Esophagus muscularis mucosa (tissue), 4 donors: ENCODE data around the gene RAD18. TPM values are rescaled to one million over a fixed set of nuclear protein-coding genes. Genes with fewer than 3 reads are reported as not detected.
A peak's percentile ranks its signal among the peaks of the same experiment; 100 is the strongest.

ENCODE experiments used
- DNase-seq: peaks from one replicate; pipeline ENCODE4 v3.0.0-alpha.2; 2017; ENCODE audit errors: extremely low spot score
- H3K27ac ChIP-seq, 4 donors: fragments of 200-600 bp; sonication (generic); replicated peaks in 1 of 4; 1 replicate in 3 of 4; 2 replicates in 1 of 4; pipeline ENCODE4 v1.5.1; 2016 to 2019; ENCODE audit warnings: mild to moderate bottlenecking in 1 of 4
- H3K27me3 ChIP-seq, 4 donors: fragments of 200-600 bp; sonication (generic); one replicate each; pipeline versions ENCODE4 v1.5.1 to v1.6.0; 2016 to 2019
- H3K36me3 ChIP-seq, 4 donors: fragments of 200-600 bp; sonication (generic); one replicate each; pipeline ENCODE4 v1.5.1; 2016 to 2019
- H3K4me1 ChIP-seq, 4 donors: fragments of 200-600 bp; sonication (generic); one replicate each; pipeline ENCODE4 v1.5.1; 2016 to 2019
- H3K4me3 ChIP-seq, 4 donors: fragments of 200-600 bp; sonication (generic); 1 replicate in 2 of 4; 2 replicates in 2 of 4; pipeline ENCODE4 v1.5.1; 2016 to 2019; ENCODE audit warnings: mild to moderate bottlenecking in 4 of 4, moderate library complexity in 1 of 4
- H3K9me3 ChIP-seq, 4 donors: fragments of 200-600 bp; sonication (generic); 1 replicate in 3 of 4; 2 replicates in 1 of 4; pipeline ENCODE4 v1.5.1; 2016 to 2019
- CTCF ChIP-seq, 3 experiments: fragments of 200-600 bp in 2 of 3; fragments of 450-650 bp in 1 of 3; sonication (generic) in 2 of 3; IDR thresholded peaks; one replicate each; pipeline ENCODE4 v1.5.1; 2017 to 2019; ENCODE audit warnings: antibody characterized with exemption in 3 of 3, mild to moderate bottlenecking in 2 of 3, moderate library complexity in 1 of 3
- EP300 ChIP-seq: sonication (generic); formaldehyde crosslinking; IDR thresholded peaks from one replicate; pipeline ENCODE4 v1.6.1; 2017; ENCODE audit warnings: antibody characterized with exemption
- POLR2A ChIP-seq: fragments of 450-650 bp; IDR thresholded peaks from one replicate; pipeline ENCODE4 v1.6.1; 2017; ENCODE audit warnings: antibody characterized with exemption, moderate library complexity, mild to moderate bottlenecking, low read depth
- POLR2AphosphoS5 ChIP-seq, 2 donors: sonication (generic); formaldehyde crosslinking; IDR thresholded peaks; one replicate each; pipeline ENCODE4 v1.6.1; 2017; ENCODE audit warnings: antibody characterized with exemption in 2 of 2
- WGBS: methylation state at CpG from one replicate; pipeline ENCODE4 v1.1.5; 2018; 5-methylcytosine and 5-hydroxymethylcytosine counted together
- intact Hi-C: fragments of 100-400 bp; cut with DNase I; formaldehyde crosslinking; loops from one replicate; pipeline ENCODE4 v1.15.1; 2023
- total RNA-seq, 4 donors: library from RNA; depleted of rRNA; stranded (reverse); fragments of >200 nt; gene quantifications; one replicate each; pipeline versions ENCODE4 v1.1.0 to v1.2.1, GENCODE V29; 2016

Gene RAD18
- total RNA-seq, 4 donors from 2014 or later, result 3.4 to 6.6 (median 5.2) TPM

GRCh38 chr3:8845641-8846040 is 117.6 kb downstream of the RAD18 start:
- WGBS, result 100% methylated on average over 1 of the region's 1 CpG
- DNase-seq, result peak; percentile 47
- Histone ChIP-seq H3K36me3 (no peaks in the 10 kb centered on the region), H3K4me3 (no peak overlapping the region), H3K4me1 (peaks cover 0 to 8% (median 0%) of the 10 kb centered on the region in 4 donors), H3K9me3 (no peaks in the 10 kb centered on the region), H3K27me3 (no peaks in the 10 kb centered on the region), H3K27ac (no peak overlapping the region)
- intact Hi-C loops, result no loop called here
- TF ChIP-seq EP300 (no peak), POLR2AphosphoS5 (IDR thresholded peaks at IDR 0.05) (no peak), POLR2A (no peak), CTCF (IDR thresholded peaks at IDR 0.05) (no peak)

- TF ChIP-seq POLR2AphosphoS5 (IDR thresholded peaks at IDR 0.05), result no peak
- TF ChIP-seq CTCF (IDR thresholded peaks at IDR 0.05), result no peak
- no peak for TF ChIP-seq POLR2A
- TF ChIP-seq EP300, result no peak
- 94% methylated on average over 6 of the region's 7 CpGs for WGBS
- Histone ChIP-seq H3K27me3 (no peaks in the 10 kb centered on the region), H3K9me3 (no peaks in the 10 kb centered on the region), H3K27ac (no peak overlapping the region), H3K4me3 (no peak overlapping the region), H3K4me1 (no peaks in the 10 kb centered on the region), H3K36me3 (no peaks in the 10 kb centered on the region)
- intact Hi-C loops, result no loop called here
- no peak for DNase-seq
Measured at GRCh38 chr3:8843347-8843746, 119.9 kb downstream of the RAD18 start.

GRCh38 chr3:8842293-8842692 is 121.0 kb downstream of the RAD18 start:
- Histone ChIP-seq H3K4me1 (no peaks in the 10 kb centered on the region), H3K27me3 (no peaks in the 10 kb centered on the region), H3K9me3 (no peaks in the 10 kb centered on the region), H3K27ac (no peak overlapping the region), H3K4me3 (no peak overlapping the region), H3K36me3 (no peaks in the 10 kb centered on the region)
- no peak for DNase-seq
- 73% methylated on average over 2 of the region's 2 CpGs for WGBS
- intact Hi-C loops, result no loop called here
- no peak for TF ChIP-seq POLR2AphosphoS5 (IDR thresholded peaks at IDR 0.05)
- no peak for TF ChIP-seq POLR2A
- no peak for TF ChIP-seq CTCF (IDR thresholded peaks at IDR 0.05)
- TF ChIP-seq EP300, result no peak

- DNase-seq, result no peak
- no peaks in the 10 kb centered on the region for H3K36me3 ChIP-seq
- TF ChIP-seq EP300 (no peak), POLR2A (no peak), POLR2AphosphoS5 (IDR thresholded peaks at IDR 0.05) (no peak), CTCF (IDR thresholded peaks at IDR 0.05) (no peak)
- no peak overlapping the region for H3K4me3 ChIP-seq
- no peaks in the 10 kb centered on the region for H3K27me3 ChIP-seq
- no peaks in the 10 kb centered on the region for H3K4me1 ChIP-seq
- 75% methylated on average over 3 of the region's 3 CpGs for whole genome bisulfite sequencing
- no peaks in the 10 kb centered on the region for H3K9me3 ChIP-seq
- H3K27ac ChIP-seq, result no peak overlapping the region
- intact Hi-C loops, result no loop called here
Measured at GRCh38 chr3:8841472-8841871, 121.8 kb downstream of the RAD18 start.

GRCh38 chr3:8840556-8840955 is 122.7 kb downstream of the RAD18 start:
- TF ChIP-seq EP300, result no peak
- no peak for TF ChIP-seq POLR2A
- no peak for TF ChIP-seq CTCF (IDR thresholded peaks at IDR 0.05)
- no peak for TF ChIP-seq POLR2AphosphoS5 (IDR thresholded peaks at IDR 0.05)
- Histone ChIP-seq H3K4me1 (no peaks in the 10 kb centered on the region), H3K27ac (no peak overlapping the region), H3K4me3 (no peak overlapping the region), H3K27me3 (no peaks in the 10 kb centered on the region), H3K9me3 (no peaks in the 10 kb centered on the region), H3K36me3 (no peaks in the 10 kb centered on the region)
- DNase-seq, result no peak
- WGBS, result 86% methylated on average over 5 of the region's 5 CpGs
- intact Hi-C loops, result no loop called here
